ENCODE measurements around the gene SEBOX. TPM values are rescaled to one million over a fixed set of nuclear protein-coding genes. Genes with fewer than 3 reads are reported as not detected.
A peak's percentile ranks its signal among the peaks of the same experiment; 100 is the strongest.

Gene SEBOX
- total RNA-seq, 2 donors from 2014 or later, result not detected

DNA sequence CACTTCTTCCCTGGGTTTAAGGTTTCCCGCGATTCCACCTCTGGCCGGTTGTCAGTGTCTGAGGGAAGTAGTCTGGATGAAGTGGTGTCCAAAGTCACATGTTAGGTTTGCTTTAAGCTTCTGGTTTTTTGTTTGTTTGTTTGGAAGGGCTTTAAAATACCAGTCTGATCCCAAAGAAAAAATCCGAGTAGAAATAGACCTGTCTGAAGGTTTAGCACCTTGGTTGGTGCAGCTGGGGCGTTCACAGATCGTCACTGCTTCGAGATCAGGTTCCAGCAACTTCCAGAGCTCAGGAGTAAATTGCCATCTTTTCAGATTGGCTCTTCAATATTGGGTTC lies 45.4 kb downstream of the SEBOX start:
- H3K36me3 ChIP-seq, result no peaks in the 10 kb centered on the region
- DNase-seq (ENCODE audit: low spot score), result no peak
- peak overlapping the region; percentile 45 to 50 for H3K4me3 ChIP-seq
- H3K27ac ChIP-seq, result peak overlapping the region; percentile 23 to 24
- intact Hi-C loops (cut with DNase I), result no loop called here
- no peaks in the 10 kb centered on the region for H3K9me3 ChIP-seq
- TF ChIP-seq, protein P1, sequence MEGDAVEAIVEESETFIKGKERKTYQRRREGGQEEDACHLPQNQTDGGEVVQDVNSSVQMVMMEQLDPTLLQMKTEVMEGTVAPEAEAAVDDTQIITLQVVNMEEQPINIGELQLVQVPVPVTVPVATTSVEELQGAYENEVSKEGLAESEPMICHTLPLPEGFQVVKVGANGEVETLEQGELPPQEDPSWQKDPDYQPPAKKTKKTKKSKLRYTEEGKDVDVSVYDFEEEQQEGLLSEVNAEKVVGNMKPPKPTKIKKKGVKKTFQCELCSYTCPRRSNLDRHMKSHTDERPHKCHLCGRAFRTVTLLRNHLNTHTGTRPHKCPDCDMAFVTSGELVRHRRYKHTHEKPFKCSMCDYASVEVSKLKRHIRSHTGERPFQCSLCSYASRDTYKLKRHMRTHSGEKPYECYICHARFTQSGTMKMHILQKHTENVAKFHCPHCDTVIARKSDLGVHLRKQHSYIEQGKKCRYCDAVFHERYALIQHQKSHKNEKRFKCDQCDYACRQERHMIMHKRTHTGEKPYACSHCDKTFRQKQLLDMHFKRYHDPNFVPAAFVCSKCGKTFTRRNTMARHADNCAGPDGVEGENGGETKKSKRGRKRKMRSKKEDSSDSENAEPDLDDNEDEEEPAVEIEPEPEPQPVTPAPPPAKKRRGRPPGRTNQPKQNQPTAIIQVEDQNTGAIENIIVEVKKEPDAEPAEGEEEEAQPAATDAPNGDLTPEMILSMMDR (IDR thresholded peaks at IDR 0.05), result no peak
- TF ChIP-seq POLR2A (IDR thresholded peaks at IDR 0.05), result no peak
- TF ChIP-seq POLR2AphosphoS5 (IDR thresholded peaks at IDR 0.05), result no peak
- peaks cover 3% of the 10 kb centered on the region for H3K4me1 ChIP-seq (replicated peaks)
- no peaks in the 10 kb centered on the region for H3K27me3 ChIP-seq (replicated peaks; ENCODE audit: insufficient read depth)
- WGBS, result 1% methylated on average over 7 of the region's 7 CpGs

DNA sequence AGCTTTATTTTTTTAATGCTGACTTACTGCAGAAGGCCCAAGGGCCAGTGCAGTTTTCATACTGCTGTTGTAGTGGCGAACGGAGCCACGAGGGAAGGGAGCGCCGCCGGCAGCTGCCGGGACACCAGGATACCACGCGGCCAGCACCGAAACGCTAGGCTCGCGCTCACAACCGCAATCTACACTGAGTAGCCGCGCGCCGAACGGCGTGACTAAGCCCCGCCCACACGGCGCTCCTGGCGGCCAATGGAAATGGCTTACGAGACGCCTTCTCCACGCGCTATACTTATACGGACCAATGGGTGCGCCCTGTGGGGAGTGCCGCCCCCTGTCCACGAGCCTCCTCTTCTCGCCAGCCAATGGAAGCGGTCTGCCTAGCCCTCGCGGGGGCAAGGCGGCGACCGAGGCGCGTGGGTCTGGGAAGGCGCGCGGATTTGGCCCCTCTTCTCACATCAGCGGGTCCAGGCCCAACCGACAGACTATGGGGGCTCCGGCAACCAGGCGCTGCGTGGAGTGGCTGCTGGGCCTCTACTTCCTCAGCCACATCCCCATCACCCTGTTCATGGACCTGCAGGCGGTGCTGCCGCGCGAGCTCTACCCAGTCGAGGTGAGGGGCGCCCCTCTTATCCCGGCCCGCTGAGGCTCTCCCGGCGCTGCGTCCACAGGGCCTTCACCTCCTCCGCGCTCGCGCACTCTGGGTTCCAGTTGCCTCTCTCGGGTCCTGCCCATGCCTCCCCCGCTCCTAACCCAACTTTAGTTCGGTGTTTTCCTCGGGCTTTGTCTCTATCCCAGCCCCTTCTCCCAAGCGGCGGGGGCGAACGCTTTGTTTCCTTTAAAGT lies 46.0 kb downstream of the SEBOX start, which contains the start of gene TMEM97:
TMEM97 (plus strand) TSS at position 442 of the 839 bp plus-strand sequence; CDS start at position 482, 40 bp downstream.
- peak; percentile 96 for DNase-seq (ENCODE audit: low spot score)
- no peaks in the 10 kb centered on the region for H3K36me3 ChIP-seq
- WGBS, result under 1% methylated on average over 64 of the region's 72 CpGs
- no peaks in the 10 kb centered on the region for H3K27me3 ChIP-seq (replicated peaks; ENCODE audit: insufficient read depth)
- H3K9me3 ChIP-seq, result no peaks in the 10 kb centered on the region
- peaks cover 3% of the 10 kb centered on the region for H3K4me1 ChIP-seq (replicated peaks)
- peak within 1 kb of the TSS; percentile 23 to 24 for H3K27ac ChIP-seq
- TF ChIP-seq POLR2AphosphoS5 (IDR thresholded peaks at IDR 0.05), result peak; percentile 93
- TF ChIP-seq, protein P1 (IDR thresholded peaks at IDR 0.05), result peak; percentile 28 to 39 (median 34)
- peak; percentile 45 for TF ChIP-seq POLR2A (IDR thresholded peaks at IDR 0.05)
- H3K4me3 ChIP-seq, result peak within 1 kb of the TSS; percentile 45 to 50
- intact Hi-C loops (cut with DNase I), result no loop called here

DNA sequence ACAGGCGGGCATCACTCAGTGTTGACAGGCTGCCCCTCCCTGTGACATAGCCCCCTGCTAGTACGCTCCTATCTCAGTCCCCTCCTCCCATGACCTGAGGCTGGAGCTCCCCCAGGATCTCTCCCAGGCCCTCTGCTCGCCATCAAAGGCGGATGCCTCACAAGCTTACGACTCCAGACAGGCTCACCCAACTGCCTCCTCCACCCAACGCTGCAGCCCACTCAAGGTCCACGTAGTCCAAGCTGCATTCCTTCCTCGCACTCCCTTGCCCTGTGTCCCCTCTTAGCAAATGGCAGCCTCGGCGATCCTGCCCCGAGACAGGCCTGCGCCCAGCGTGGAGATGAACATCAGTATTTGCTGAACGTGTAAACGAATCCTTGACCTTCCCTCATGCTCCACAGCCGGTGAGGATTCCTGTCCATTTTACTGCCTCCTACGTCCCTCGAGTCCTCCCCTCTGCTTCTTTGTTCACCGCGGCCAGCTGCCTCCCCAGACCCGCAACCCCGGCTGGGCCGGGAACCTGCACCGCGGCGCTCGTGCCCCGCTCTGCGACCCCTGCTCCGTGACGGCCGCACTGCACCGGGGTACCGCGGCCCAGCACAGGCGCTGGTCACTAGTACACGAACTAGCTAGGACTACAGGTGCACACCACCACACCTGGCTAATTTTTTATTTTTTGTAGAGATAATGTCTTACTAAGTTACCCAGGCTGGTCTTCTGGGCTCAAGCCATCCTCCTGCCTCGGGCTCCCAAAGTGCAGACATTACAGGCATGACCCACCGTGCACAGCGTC lies 46.8 kb downstream of the SEBOX start:
- no peaks in the 10 kb centered on the region for H3K36me3 ChIP-seq
- no peak for DNase-seq (ENCODE audit: low spot score)
- WGBS, result 12% methylated on average over 40 of the region's 40 CpGs
- H3K9me3 ChIP-seq, result no peaks in the 10 kb centered on the region
- intact Hi-C loops (cut with DNase I), result no loop called here
- peaks cover 3% of the 10 kb centered on the region for H3K4me1 ChIP-seq (replicated peaks)
- H3K4me3 ChIP-seq, result peak overlapping the region; percentile 45 to 50
- TF ChIP-seq POLR2A (IDR thresholded peaks at IDR 0.05) (no peak), POLR2AphosphoS5 (IDR thresholded peaks at IDR 0.05) (no peak)
- no peaks in the 10 kb centered on the region for H3K27me3 ChIP-seq (replicated peaks; ENCODE audit: insufficient read depth)
- H3K27ac ChIP-seq, result no peak overlapping the region

DNA sequence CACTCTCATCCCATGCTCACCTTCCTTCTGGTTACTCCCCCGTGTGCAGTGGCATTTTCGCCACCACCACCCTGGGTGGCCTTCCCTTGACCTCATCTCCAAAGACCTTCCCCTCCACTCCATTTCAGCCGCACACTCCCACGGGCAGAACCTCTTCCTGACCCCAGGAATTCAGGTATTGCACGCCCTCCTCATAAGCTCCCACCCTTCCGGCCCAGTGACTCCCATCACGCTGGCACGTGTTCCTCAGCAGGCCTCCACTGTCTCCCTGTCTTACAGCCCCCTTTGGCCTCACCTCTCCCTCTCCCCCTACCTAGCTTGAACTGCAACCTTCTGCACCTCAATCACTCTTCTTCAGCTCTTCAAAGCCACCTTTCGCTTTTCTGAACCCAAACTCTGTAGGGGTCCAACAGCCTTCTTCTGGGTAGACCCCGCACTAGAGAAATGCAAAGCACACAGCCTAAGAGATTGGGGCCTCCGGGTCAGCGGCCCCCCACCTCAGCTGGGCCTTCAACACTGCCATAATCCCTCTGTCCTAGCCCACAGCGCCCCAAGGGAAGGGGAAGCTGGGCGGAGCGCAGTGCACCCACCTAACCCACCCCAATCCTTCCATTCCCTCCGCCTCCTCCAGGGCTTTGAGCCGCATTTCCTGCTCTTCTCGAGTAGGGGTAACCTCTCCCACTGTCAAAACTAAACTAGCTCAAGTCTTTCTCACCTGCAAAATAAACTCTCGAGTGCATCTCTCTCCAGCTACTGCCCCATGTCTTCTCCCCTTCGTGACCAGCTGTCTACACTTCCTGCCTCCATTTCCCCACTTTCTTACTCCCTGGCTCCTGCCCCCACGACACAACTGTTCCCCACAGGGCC lies 47.7 kb downstream of the SEBOX start:
- WGBS, result 83% methylated on average over 21 of the region's 21 CpGs
- Histone ChIP-seq H3K27ac (no peak overlapping the region), H3K27me3 (replicated peaks; ENCODE audit: insufficient read depth) (no peaks in the 10 kb centered on the region), H3K4me3 (no peak overlapping the region), H3K9me3 (no peaks in the 10 kb centered on the region), H3K36me3 (no peaks in the 10 kb centered on the region), H3K4me1 (replicated peaks) (peaks cover 3% of the 10 kb centered on the region)
- intact Hi-C loops (cut with DNase I), result no loop called here
- TF ChIP-seq, protein P1 (IDR thresholded peaks at IDR 0.05), result no peak
- no peak for DNase-seq (ENCODE audit: low spot score)

Data from prostate gland (tissue), 2 donors.